Keratinocyte (primary cell): Measurements from ENCODE around the gene FADS3.

Source experiments
- CTCF ChIP-seq, 3 experiments: IDR thresholded peaks in 1 of 3; conservative IDR thresholded peaks in 1 of 3; optimal IDR thresholded peaks in 1 of 3; 2 replicates in 2 of 3; 3 replicates in 1 of 3; pipeline versions ENCODE3 to v1.5.1; 2011; ENCODE audit warnings: low read length in 3 of 3, mild to moderate bottlenecking in 3 of 3, moderate library complexity in 2 of 3, control low read depth in 1 of 3, inconsistent platforms in 1 of 3; ENCODE audit not compliant: insufficient read depth in 2 of 3; ENCODE audit errors: extremely low read depth in 1 of 3
- EZH2 ChIP-seq: IDR thresholded peaks from one replicate; pipeline ENCODE4 v1.6.1; 2012; ENCODE audit warnings: inconsistent platforms, mild to moderate bottlenecking, low read length, moderate library complexity

- no peak for TF ChIP-seq CTCF (optimal IDR thresholded peaks at IDR 0.05 in 1 of 3, IDR thresholded peaks at IDR 0.05 in 1 of 3, conservative IDR thresholded peaks at IDR 0.05 in 1 of 3; ENCODE audit: extremely low read depth in 1 of 3, insufficient read depth in 2 of 3, low read length in 3 of 3)
- TF ChIP-seq EZH2, result no peak
Measured at GRCh38 chr11:61913699-61914395, 22.5 kb upstream of the FADS3 start.
